ENCODE measurements around the gene DUSP15. TPM values are rescaled to one million over a fixed set of nuclear protein-coding genes. Genes with fewer than 3 reads are reported as not detected.
A peak's percentile ranks its signal among the peaks of the same experiment; 100 is the strongest.

The DUSP15 gene
- total and polyA plus RNA-seq, 7 experiments from 2014 or later, result not detected

DNA sequence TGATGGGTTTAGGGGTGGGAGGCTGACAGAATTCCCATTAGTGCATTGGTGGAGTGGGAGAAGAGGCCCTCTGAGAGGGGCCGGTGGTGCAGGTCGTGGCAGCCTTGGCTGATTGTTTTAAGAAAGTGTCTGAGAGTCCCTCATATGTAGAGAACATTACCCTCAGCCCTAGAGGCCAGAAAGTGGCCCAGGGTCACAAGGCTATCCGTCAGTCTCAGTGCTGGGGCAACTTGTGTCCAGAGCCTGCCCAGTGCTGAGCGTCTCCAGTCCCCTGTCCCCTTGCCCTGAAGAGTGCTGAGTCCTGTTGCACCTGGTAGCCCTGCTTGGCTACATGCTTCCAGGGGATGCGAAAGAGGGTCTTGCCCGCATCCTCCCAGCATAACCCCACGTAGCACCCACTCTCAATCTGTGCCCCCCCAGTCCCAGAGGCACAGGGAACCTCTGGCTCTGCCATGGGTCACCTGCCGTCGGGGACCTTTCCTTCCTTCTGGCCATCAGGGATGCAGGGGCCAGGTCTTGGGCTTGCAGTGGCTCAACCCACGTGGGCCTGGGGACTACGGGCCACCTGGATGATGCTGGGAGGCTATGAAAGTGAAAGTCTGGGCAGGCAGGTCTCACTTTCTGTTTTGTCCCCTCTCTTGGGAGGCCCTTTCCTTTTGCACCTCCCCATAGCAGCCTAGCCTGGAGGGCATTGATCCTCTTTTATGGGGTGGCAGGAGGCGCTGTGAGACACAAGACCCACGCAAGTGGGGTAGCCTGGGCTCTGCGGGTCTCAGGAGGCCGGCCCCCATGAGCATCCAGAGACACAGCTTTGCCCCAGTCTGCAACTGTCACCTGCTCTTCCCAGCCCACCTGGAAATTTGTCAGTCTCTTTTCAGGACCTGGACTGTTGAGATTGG is 12.2 kb downstream of the DUSP15 start:
- H3K9me3 ChIP-seq (ENCODE audit: control insufficient read depth in 2 of 3, low read length in 3 of 3), result no peaks in the 10 kb centered on the region
- no peak overlapping the region for H3K27ac Mint-ChIP-seq
- peak overlapping the region in 1 of 10 donors; percentile 4 for H3K4me3 Mint-ChIP-seq
- H3K27me3 ChIP-seq (ENCODE audit: control insufficient read depth in 2 of 2, insufficient read depth in 2 of 2, low read length in 2 of 2), result peaks cover 0 to 10% of the 10 kb centered on the region in 2 donors
- ATAC-seq, result no peak
- ChIA-PET CTCF (interaction anchor here (0.7 kb wide), 1 partner anchor 15 kb away, joined by 3 read pairs; no protein-coding TSS in a partner anchor), POLR2A (interaction anchor here (0.7 kb wide), 1 partner anchor 77 kb away, joined by 3 read pairs; no protein-coding TSS in a partner anchor)
- H3K9me3 Mint-ChIP-seq, result peaks cover 0 to 2% (median 0%) of the 10 kb centered on the region in 11 donors
- H3K4me1 ChIP-seq (ENCODE audit: control insufficient read depth in 2 of 2, insufficient read depth in 2 of 2, low read length in 2 of 2), result peaks cover 4 to 12% of the 10 kb centered on the region in 2 donors
- DNase-seq, result no peak
- intact Hi-C loops (cut with micrococcal nuclease), result loop anchor here in 1 of 2 donors (10.0 kb wide), 1 partner anchor 657 kb away; no protein-coding TSS in a partner anchor
- H3K36me3 ChIP-seq (ENCODE audit: control insufficient read depth in 2 of 3, insufficient read depth in 3 of 3, low read length in 3 of 3), result no peaks in the 10 kb centered on the region
- H3K4me3 ChIP-seq (ENCODE audit: low read length), result no peak overlapping the region
- H3K27ac ChIP-seq (ENCODE audit: low read depth, low read length), result no peak overlapping the region
- peaks cover 17 to 48% (median 31%) of the 10 kb centered on the region in 5 donors for H3K27me3 Mint-ChIP-seq
- H3K4me1 Mint-ChIP-seq, result peaks cover 5 to 22% (median 11%) of the 10 kb centered on the region in 7 donors
- H3K36me3 Mint-ChIP-seq, result no peaks in the 10 kb centered on the region

DNA sequence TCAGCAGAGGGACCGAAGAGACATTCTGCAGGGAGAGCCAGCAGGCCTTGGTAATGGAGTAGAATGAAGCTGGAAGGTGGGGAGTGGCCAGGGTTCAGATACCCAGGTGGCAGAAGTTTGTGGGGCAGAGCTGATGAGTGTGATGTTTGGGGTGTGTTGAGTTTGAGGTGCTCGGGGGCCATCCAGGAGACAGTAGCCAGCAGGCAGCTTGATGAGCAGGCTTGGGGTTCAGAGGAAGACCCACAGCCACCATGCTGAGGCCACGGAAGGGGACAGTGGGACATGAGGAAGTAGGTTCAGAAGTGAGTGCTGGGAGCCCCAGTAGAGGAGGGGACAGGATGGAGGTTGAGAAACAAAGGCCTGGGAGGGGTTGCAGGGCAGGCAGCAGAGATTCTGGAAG is 13.8 kb downstream of the DUSP15 start:
- no peaks in the 10 kb centered on the region for H3K9me3 ChIP-seq (ENCODE audit: control insufficient read depth in 2 of 3, low read length in 3 of 3)
- H3K9me3 Mint-ChIP-seq, result no peaks in the 10 kb centered on the region
- H3K27ac Mint-ChIP-seq, result no peak overlapping the region
- POLR2A ChIA-PET, result no interaction called here
- no peaks in the 10 kb centered on the region for H3K36me3 ChIP-seq (ENCODE audit: control insufficient read depth in 2 of 3, insufficient read depth in 3 of 3, low read length in 3 of 3)
- peaks cover 0 to 10% of the 10 kb centered on the region in 2 donors for H3K27me3 ChIP-seq (ENCODE audit: control insufficient read depth in 2 of 2, insufficient read depth in 2 of 2, low read length in 2 of 2)
- ATAC-seq, result no peak
- CTCF ChIA-PET, result no interaction called here
- intact Hi-C loops (cut with micrococcal nuclease), result loop anchor here in 1 of 2 donors (10.0 kb wide), 1 partner anchor 658 kb away; no protein-coding TSS in a partner anchor
- no peak overlapping the region for H3K4me3 ChIP-seq (ENCODE audit: low read length)
- DNase-seq, result no peak
- peaks cover 18 to 40% (median 34%) of the 10 kb centered on the region in 5 donors for H3K27me3 Mint-ChIP-seq
- H3K27ac ChIP-seq (ENCODE audit: low read depth, low read length), result no peak overlapping the region
- peaks cover 4 to 12% of the 10 kb centered on the region in 2 donors for H3K4me1 ChIP-seq (ENCODE audit: control insufficient read depth in 2 of 2, insufficient read depth in 2 of 2, low read length in 2 of 2)
- no peak overlapping the region for H3K4me3 Mint-ChIP-seq
- peaks cover 0 to 18% (median 8%) of the 10 kb centered on the region in 7 donors for H3K4me1 Mint-ChIP-seq
- H3K36me3 Mint-ChIP-seq, result no peaks in the 10 kb centered on the region

DNA sequence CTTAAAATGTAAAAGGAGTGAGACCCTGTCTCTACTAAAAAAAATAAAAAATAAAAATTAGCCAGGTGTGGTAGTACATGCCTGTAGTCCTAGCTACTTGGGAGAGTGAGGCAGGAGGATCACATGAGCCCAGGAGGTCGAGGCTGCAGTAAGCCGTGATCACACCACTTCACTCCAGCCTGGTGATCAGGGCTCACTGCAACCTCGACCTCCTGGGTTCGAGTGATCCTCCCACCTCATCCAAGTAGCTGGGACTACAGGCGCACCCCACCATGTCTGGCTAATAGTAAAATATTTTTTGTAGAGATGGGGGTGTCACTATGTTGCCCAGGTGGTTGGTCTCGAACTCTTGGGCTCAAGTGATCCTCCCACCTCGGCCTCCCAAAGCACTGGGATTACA is 16.8 kb downstream of the DUSP15 start:
- Histone ChIP-seq H3K9me3 (ENCODE audit: control insufficient read depth in 2 of 3, low read length in 3 of 3) (no peaks in the 10 kb centered on the region), H3K4me3 (ENCODE audit: low read length) (no peak overlapping the region), H3K27ac (ENCODE audit: low read depth, low read length) (no peak overlapping the region), H3K27me3 (ENCODE audit: control insufficient read depth in 2 of 2, insufficient read depth in 2 of 2, low read length in 2 of 2) (no peaks in the 10 kb centered on the region), H3K4me1 (ENCODE audit: control insufficient read depth in 2 of 2, insufficient read depth in 2 of 2, low read length in 2 of 2) (no peaks in the 10 kb centered on the region), H3K36me3 (ENCODE audit: control insufficient read depth in 2 of 3, insufficient read depth in 3 of 3, low read length in 3 of 3) (no peaks in the 10 kb centered on the region)
- no peak for DNase-seq
- H3K27me3 Mint-ChIP-seq, result peaks cover 21 to 44% (median 25%) of the 10 kb centered on the region in 5 donors
- H3K27ac Mint-ChIP-seq, result no peak overlapping the region
- intact Hi-C loops (cut with micrococcal nuclease), result loop anchor here (2.0 to 10.0 kb wide), 3 partner anchors 177 to 799 kb away; no protein-coding TSS in a partner anchor
- H3K4me1 Mint-ChIP-seq, result peaks cover 0 to 7% (median 0%) of the 10 kb centered on the region in 7 donors
- H3K4me3 Mint-ChIP-seq, result no peak overlapping the region
- POLR2A ChIA-PET, result no interaction called here
- H3K9me3 Mint-ChIP-seq, result peaks cover 0 to 2% (median 0%) of the 10 kb centered on the region in 11 donors
- H3K36me3 Mint-ChIP-seq, result peaks cover 0 to 4% (median 0%) of the 10 kb centered on the region in 5 donors
- CTCF ChIA-PET, result interaction anchor here (1.2 to 2.9 kb wide), 6 partner anchors 95 to 238 kb away, joined by 3 to 16 read pairs (median 5); partner anchors contain the start of gene PDRG1
- no peak for ATAC-seq

DNA sequence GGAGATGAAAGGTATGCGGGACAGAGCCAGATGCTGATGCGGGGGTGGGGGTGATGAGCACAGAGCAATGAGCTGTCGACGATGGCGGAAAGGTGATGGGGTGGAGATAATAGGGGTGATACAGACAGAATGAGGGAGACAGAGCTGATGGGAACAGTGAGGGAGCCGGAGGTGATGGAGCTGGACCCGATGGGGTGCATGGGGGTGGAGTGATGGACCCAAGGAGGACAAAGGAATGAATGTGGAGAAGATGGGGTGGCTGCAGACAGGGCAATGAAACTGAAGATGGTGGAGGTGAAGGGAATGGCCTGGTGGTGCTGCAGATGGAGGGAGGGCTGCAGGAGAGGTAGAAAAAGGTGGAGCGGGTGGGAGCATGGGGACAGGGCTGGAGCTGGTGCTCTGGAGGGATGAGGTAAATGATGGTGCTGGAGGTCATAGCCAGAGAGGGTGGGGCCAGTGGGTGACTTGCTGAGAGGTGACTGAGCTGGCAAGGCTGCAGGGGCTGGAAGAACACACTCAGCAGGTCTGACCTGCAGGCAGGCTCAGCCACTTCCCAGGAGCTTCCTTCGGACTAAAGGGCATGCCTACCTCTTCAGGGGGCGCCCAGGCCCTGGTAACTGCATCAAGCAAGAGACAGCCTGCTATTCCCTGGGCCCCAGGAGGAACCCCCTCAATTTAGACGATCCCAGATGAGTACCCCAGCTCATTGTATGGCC is 18.9 kb downstream of the DUSP15 start:
- no peak overlapping the region for H3K27ac ChIP-seq (ENCODE audit: low read depth, low read length)
- Mint-ChIP-seq H3K4me1 (no peaks in the 10 kb centered on the region), H3K27ac (no peak overlapping the region), H3K27me3 (peaks cover 15 to 32% (median 18%) of the 10 kb centered on the region in 5 donors), H3K9me3 (peaks cover 0 to 2% (median 0%) of the 10 kb centered on the region in 11 donors), H3K4me3 (no peak overlapping the region), H3K36me3 (peaks cover 0 to 4% (median 0%) of the 10 kb centered on the region in 5 donors)
- no peak overlapping the region for H3K4me3 ChIP-seq (ENCODE audit: low read length)
- POLR2A ChIA-PET, result interaction anchor here (0.6 kb wide), 1 partner anchor 280 kb away, joined by 4 read pairs; no protein-coding TSS in a partner anchor
- DNase-seq (no peak), ATAC-seq (no peak)
- intact Hi-C loops (cut with micrococcal nuclease), result loop anchor here in 1 of 2 donors (10.0 kb wide), 1 partner anchor 663 kb away; no protein-coding TSS in a partner anchor
- no peaks in the 10 kb centered on the region for H3K9me3 ChIP-seq (ENCODE audit: control insufficient read depth in 2 of 3, low read length in 3 of 3)
- CTCF ChIA-PET, result interaction anchor here (0.5 to 2.9 kb wide), 6 partner anchors 9 to 1126 kb away, joined by 3 to 16 read pairs (median 4); partner anchors contain the start of gene PDRG1
- no peaks in the 10 kb centered on the region for H3K36me3 ChIP-seq (ENCODE audit: control insufficient read depth in 2 of 3, insufficient read depth in 3 of 3, low read length in 3 of 3)
- H3K27me3 ChIP-seq (ENCODE audit: control insufficient read depth in 2 of 2, insufficient read depth in 2 of 2, low read length in 2 of 2), result no peaks in the 10 kb centered on the region
- H3K4me1 ChIP-seq (ENCODE audit: control insufficient read depth in 2 of 2, insufficient read depth in 2 of 2, low read length in 2 of 2), result no peaks in the 10 kb centered on the region

DNA sequence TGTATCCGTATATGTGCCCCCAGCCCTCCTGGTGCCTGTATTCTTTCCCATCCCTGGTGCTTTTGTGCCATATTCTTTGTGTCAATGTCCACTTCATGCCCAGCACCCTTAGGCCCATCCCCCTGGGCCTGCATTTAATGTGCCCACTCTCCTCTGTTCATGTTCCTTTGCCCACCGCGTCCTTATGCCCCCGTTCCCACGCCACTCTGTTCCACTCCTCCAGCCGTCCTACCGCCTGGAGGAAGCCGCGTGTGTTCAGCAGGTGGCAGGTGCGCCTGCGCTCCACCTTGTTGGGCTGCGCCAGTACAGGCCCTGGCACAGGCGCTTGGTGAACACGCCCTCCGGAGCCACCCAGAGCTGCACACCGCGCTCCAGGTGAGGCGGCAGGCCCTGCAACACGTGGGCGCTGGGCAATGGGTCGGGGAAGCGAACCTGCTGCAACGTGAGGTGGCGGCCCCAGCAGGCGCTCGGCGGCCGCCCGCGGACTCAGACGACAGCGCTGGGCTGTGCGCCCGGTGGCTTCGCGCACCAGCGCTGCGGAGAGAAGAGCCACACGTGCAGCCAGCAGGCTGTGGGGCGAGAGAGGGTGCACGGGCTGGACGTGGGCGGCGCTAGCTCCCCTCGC is 20.9 kb downstream of the DUSP15 start:
- DNase-seq (no peak), ATAC-seq (no peak)
- ChIA-PET CTCF (no interaction called here), POLR2A (no interaction called here)
- no peak overlapping the region for H3K27ac Mint-ChIP-seq
- H3K9me3 ChIP-seq (ENCODE audit: control insufficient read depth in 2 of 3, low read length in 3 of 3), result no peaks in the 10 kb centered on the region
- H3K27me3 ChIP-seq (ENCODE audit: control insufficient read depth in 2 of 2, insufficient read depth in 2 of 2, low read length in 2 of 2), result no peaks in the 10 kb centered on the region
- no peaks in the 10 kb centered on the region for H3K36me3 ChIP-seq (ENCODE audit: control insufficient read depth in 2 of 3, insufficient read depth in 3 of 3, low read length in 3 of 3)
- H3K36me3 Mint-ChIP-seq, result peaks cover 0 to 4% (median 0%) of the 10 kb centered on the region in 5 donors
- no peaks in the 10 kb centered on the region for H3K4me1 Mint-ChIP-seq
- H3K27ac ChIP-seq (ENCODE audit: low read depth, low read length), result no peak overlapping the region
- H3K4me1 ChIP-seq (ENCODE audit: control insufficient read depth in 2 of 2, insufficient read depth in 2 of 2, low read length in 2 of 2), result no peaks in the 10 kb centered on the region
- H3K4me3 Mint-ChIP-seq, result no peak overlapping the region
- intact Hi-C loops (cut with micrococcal nuclease), result no loop called here
- H3K27me3 Mint-ChIP-seq, result peaks cover 15 to 32% (median 18%) of the 10 kb centered on the region in 5 donors
- peaks cover 0 to 2% (median 0%) of the 10 kb centered on the region in 11 donors for H3K9me3 Mint-ChIP-seq
- no peak overlapping the region for H3K4me3 ChIP-seq (ENCODE audit: low read length)
